ENCODE data around the gene GJA1.

The GJA1 gene

GRCh38 chr6:121436960-121437850 lies 1.8 kb downstream of the GJA1 start:
- Histone ChIP-seq H3K27ac (ENCODE audit: low read length, poor library complexity, severe bottlenecking) (peak overlapping the region; percentile 95), H3K9ac (ENCODE audit: low read length) (peak overlapping the region; percentile 100), H4K8ac (ENCODE audit: low read length) (peak overlapping the region; percentile 94), H2BK15ac (ENCODE audit: low read depth, poor library complexity, severe bottlenecking) (peak overlapping the region; percentile 86), H3K4me2 (ENCODE audit: low read length, poor library complexity, severe bottlenecking) (peak overlapping the region; percentile 83), H3K4me1 (ENCODE audit: control insufficient read depth, insufficient read depth, low read depth, low read length) (peaks cover 1% of the 10 kb centered on the region), H3K79me1 (replicated peaks; ENCODE audit: low read length, poor library complexity, severe bottlenecking) (no peaks in the 10 kb centered on the region), H2AFZ (ENCODE audit: low read depth, low read length) (no peak overlapping the region), H3K27me3 (ENCODE audit: control insufficient read depth in 1 of 2, insufficient read depth in 1 of 2, low read length in 2 of 2) (no peaks in the 10 kb centered on the region), H3K36me3 (ENCODE audit: control insufficient read depth in 1 of 2, insufficient read depth in 2 of 2, low read depth in 1 of 2, low read length in 2 of 2) (peaks cover 0 to 10% of the 10 kb centered on the region in 2 experiments), H4K91ac (ENCODE audit: low read length) (peak overlapping the region; percentile 91), H2BK12ac (ENCODE audit: low read length in 2 of 2) (peak overlapping the region; percentile 89 to 92), H3K9me3 (ENCODE audit: control insufficient read depth, low read length) (no peaks in the 10 kb centered on the region), H3K18ac (ENCODE audit: low read depth in 1 of 2, low read length in 2 of 2) (peak overlapping the region; percentile 85 to 94), H3K23ac (ENCODE audit: low read length in 2 of 2) (peak overlapping the region in 1 of 2 experiments; percentile 97), H3K4ac (ENCODE audit: low read depth in 1 of 2, low read length in 2 of 2) (peak overlapping the region; percentile 46 to 100), H2BK120ac (ENCODE audit: low read depth, low read length) (peak overlapping the region; percentile 71), H3K4me3 (ENCODE audit: insufficient read depth in 1 of 2, low read depth in 1 of 2, low read length in 2 of 2) (peak overlapping the region; percentile 80 to 96), H2BK5ac (ENCODE audit: low read depth, low read length, poor library complexity, severe bottlenecking) (peak overlapping the region; percentile 86), H3K14ac (ENCODE audit: low read length in 2 of 2) (peak overlapping the region in 1 of 2 experiments; percentile 96), H2AK5ac (ENCODE audit: low read length, severe bottlenecking) (peak overlapping the region; percentile 73)
- WGBS, result under 1% methylated on average over 34 of the region's 45 CpGs
- DNase-seq, result peak; percentile 45

DNA sequence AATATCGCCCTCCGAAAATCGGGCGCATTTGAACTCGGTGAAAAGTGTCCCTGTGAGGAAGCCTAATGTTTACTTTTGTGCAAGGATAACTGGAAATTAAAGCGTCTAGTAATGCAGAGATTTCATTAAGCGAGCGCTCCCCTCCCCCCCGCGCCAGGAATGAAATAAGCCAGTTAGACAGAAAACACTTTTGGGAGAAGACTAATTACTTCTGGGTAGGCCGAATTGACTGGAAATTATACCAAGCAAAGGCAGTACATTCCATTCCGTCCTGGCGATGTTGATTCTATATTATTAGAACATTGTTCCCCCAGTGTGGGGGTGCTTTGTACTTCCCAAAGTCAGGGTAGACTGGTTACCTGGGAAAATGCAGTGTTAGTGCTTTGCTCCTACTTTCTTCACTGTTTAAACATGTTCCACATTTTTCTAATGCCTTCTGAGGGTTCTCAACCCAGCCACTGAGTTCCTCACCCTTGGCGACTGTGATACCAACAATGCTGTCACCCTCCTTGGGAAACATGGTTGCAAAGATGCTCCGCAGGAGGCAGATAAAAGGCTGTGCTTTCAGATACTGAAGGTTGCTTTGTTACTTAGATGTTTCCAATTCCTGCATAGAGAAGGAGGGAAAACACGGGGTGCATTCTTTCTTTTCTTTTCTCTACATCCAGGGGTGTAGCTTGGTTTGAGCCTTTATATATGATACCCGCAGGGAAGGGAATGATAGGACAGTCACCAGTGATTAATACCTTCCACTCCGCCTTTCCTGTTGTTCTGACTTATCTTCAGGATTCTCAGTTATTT lies 2.6 kb downstream of the GJA1 start:
- peak overlapping the region; percentile 85 to 90 for H3K18ac ChIP-seq (ENCODE audit: low read depth in 1 of 2, low read length in 2 of 2)
- no peak overlapping the region for H4K91ac ChIP-seq (ENCODE audit: low read length)
- no peak overlapping the region for H4K8ac ChIP-seq (ENCODE audit: low read length)
- H3K27me3 ChIP-seq (ENCODE audit: control insufficient read depth in 1 of 2, insufficient read depth in 1 of 2, low read length in 2 of 2), result no peaks in the 10 kb centered on the region
- H2AK5ac ChIP-seq (ENCODE audit: low read length, severe bottlenecking), result no peak overlapping the region
- peaks cover 0 to 18% of the 10 kb centered on the region in 2 experiments for H3K36me3 ChIP-seq (ENCODE audit: control insufficient read depth in 1 of 2, insufficient read depth in 2 of 2, low read depth in 1 of 2, low read length in 2 of 2)
- under 1% methylated on average over 14 of the region's 18 CpGs for WGBS
- no peak overlapping the region for H3K23ac ChIP-seq (ENCODE audit: low read length in 2 of 2)
- peak overlapping the region; percentile 71 for H2BK120ac ChIP-seq (ENCODE audit: low read depth, low read length)
- H2BK5ac ChIP-seq (ENCODE audit: low read depth, low read length, poor library complexity, severe bottlenecking), result peak overlapping the region; percentile 86
- H3K79me1 ChIP-seq (replicated peaks; ENCODE audit: low read length, poor library complexity, severe bottlenecking), result no peaks in the 10 kb centered on the region
- H3K4ac ChIP-seq (ENCODE audit: low read depth in 1 of 2, low read length in 2 of 2), result peak overlapping the region; percentile 35 to 100
- H2BK12ac ChIP-seq (ENCODE audit: low read length in 2 of 2), result no peak overlapping the region
- peak overlapping the region; percentile 80 to 96 for H3K4me3 ChIP-seq (ENCODE audit: insufficient read depth in 1 of 2, low read depth in 1 of 2, low read length in 2 of 2)
- no peak overlapping the region for H2BK15ac ChIP-seq (ENCODE audit: low read depth, poor library complexity, severe bottlenecking)
- DNase-seq, result peak; percentile 65
- H2AFZ ChIP-seq (ENCODE audit: low read depth, low read length), result no peak overlapping the region
- peak overlapping the region; percentile 95 for H3K27ac ChIP-seq (ENCODE audit: low read length, poor library complexity, severe bottlenecking)
- H3K14ac ChIP-seq (ENCODE audit: low read length in 2 of 2), result peak overlapping the region in 1 of 2 experiments; percentile 93
- H3K9me3 ChIP-seq (ENCODE audit: control insufficient read depth, low read length), result no peaks in the 10 kb centered on the region
- peak overlapping the region; percentile 83 for H3K4me2 ChIP-seq (ENCODE audit: low read length, poor library complexity, severe bottlenecking)
- peaks cover 5% of the 10 kb centered on the region for H3K4me1 ChIP-seq (ENCODE audit: control insufficient read depth, insufficient read depth, low read depth, low read length)
- H3K9ac ChIP-seq (ENCODE audit: low read length), result peak overlapping the region; percentile 100

- no peak overlapping the region for H3K4ac ChIP-seq (ENCODE audit: low read depth in 1 of 2, low read length in 2 of 2)
- no peak overlapping the region for H2AFZ ChIP-seq (ENCODE audit: low read depth, low read length)
- no peak overlapping the region for H2BK15ac ChIP-seq (ENCODE audit: low read depth, poor library complexity, severe bottlenecking)
- no peak overlapping the region for H2BK12ac ChIP-seq (ENCODE audit: low read length in 2 of 2)
- no peak overlapping the region for H2BK120ac ChIP-seq (ENCODE audit: low read depth, low read length)
- no peak overlapping the region for H2BK5ac ChIP-seq (ENCODE audit: low read depth, low read length, poor library complexity, severe bottlenecking)
- H4K91ac ChIP-seq (ENCODE audit: low read length), result no peak overlapping the region
- H3K14ac ChIP-seq (ENCODE audit: low read length in 2 of 2), result no peak overlapping the region
- peak overlapping the region; percentile 100 for H3K9ac ChIP-seq (ENCODE audit: low read length)
- no peak for DNase-seq
- H3K27ac ChIP-seq (ENCODE audit: low read length, poor library complexity, severe bottlenecking), result no peak overlapping the region
- H3K18ac ChIP-seq (ENCODE audit: low read depth in 1 of 2, low read length in 2 of 2), result no peak overlapping the region
- 27% methylated on average over 2 of the region's 3 CpGs for WGBS
- H3K9me3 ChIP-seq (ENCODE audit: control insufficient read depth, low read length), result no peaks in the 10 kb centered on the region
- peaks cover 5% of the 10 kb centered on the region for H3K4me1 ChIP-seq (ENCODE audit: control insufficient read depth, insufficient read depth, low read depth, low read length)
- H3K4me3 ChIP-seq (ENCODE audit: insufficient read depth in 1 of 2, low read depth in 1 of 2, low read length in 2 of 2), result peak overlapping the region in 1 of 2 experiments; percentile 96
- H3K23ac ChIP-seq (ENCODE audit: low read length in 2 of 2), result no peak overlapping the region
- no peak overlapping the region for H2AK5ac ChIP-seq (ENCODE audit: low read length, severe bottlenecking)
- H3K4me2 ChIP-seq (ENCODE audit: low read length, poor library complexity, severe bottlenecking), result no peak overlapping the region
- H3K27me3 ChIP-seq (ENCODE audit: control insufficient read depth in 1 of 2, insufficient read depth in 1 of 2, low read length in 2 of 2), result no peaks in the 10 kb centered on the region
- no peak overlapping the region for H4K8ac ChIP-seq (ENCODE audit: low read length)
- no peaks in the 10 kb centered on the region for H3K79me1 ChIP-seq (replicated peaks; ENCODE audit: low read length, poor library complexity, severe bottlenecking)
- H3K36me3 ChIP-seq (ENCODE audit: control insufficient read depth in 1 of 2, insufficient read depth in 2 of 2, low read depth in 1 of 2, low read length in 2 of 2), result peaks cover 0 to 25% of the 10 kb centered on the region in 2 experiments
Observed at GRCh38 chr6:121438869-121439268, 3.4 kb downstream of the GJA1 start.

DNA sequence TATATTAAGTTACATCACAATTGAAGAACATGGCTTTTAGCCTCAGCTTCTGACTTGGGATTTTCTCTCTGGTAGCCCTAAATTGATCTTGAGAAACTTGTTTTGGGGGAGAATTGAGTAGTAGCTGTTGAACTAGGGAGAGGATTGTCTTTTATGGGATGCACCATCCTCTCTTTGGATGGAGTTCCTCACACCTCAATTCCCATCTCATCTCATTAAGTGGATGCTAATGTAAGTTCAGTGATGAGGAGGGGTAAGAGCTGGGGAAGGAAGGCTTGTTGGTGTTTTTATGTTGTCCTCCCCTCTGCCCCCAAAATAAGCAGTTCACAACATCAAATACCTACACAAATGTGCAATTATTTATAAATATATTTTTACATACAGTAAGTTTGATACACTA lies 4.0 kb downstream of the GJA1 start:
- no peaks in the 10 kb centered on the region for H3K79me1 ChIP-seq (replicated peaks; ENCODE audit: low read length, poor library complexity, severe bottlenecking)
- H3K4me1 ChIP-seq (ENCODE audit: control insufficient read depth, insufficient read depth, low read depth, low read length), result peaks cover 6% of the 10 kb centered on the region
- H3K4me2 ChIP-seq (ENCODE audit: low read length, poor library complexity, severe bottlenecking), result no peak overlapping the region
- peak overlapping the region in 1 of 2 experiments; percentile 96 for H3K4me3 ChIP-seq (ENCODE audit: insufficient read depth in 1 of 2, low read depth in 1 of 2, low read length in 2 of 2)
- H3K27ac ChIP-seq (ENCODE audit: low read length, poor library complexity, severe bottlenecking), result no peak overlapping the region
- H3K4ac ChIP-seq (ENCODE audit: low read depth in 1 of 2, low read length in 2 of 2), result no peak overlapping the region
- no peak overlapping the region for H4K91ac ChIP-seq (ENCODE audit: low read length)
- no peak overlapping the region for H2BK15ac ChIP-seq (ENCODE audit: low read depth, poor library complexity, severe bottlenecking)
- H2AFZ ChIP-seq (ENCODE audit: low read depth, low read length), result no peak overlapping the region
- H3K27me3 ChIP-seq (ENCODE audit: control insufficient read depth in 1 of 2, insufficient read depth in 1 of 2, low read length in 2 of 2), result no peaks in the 10 kb centered on the region
- H4K8ac ChIP-seq (ENCODE audit: low read length), result no peak overlapping the region
- peak overlapping the region; percentile 100 for H3K9ac ChIP-seq (ENCODE audit: low read length)
- no peak overlapping the region for H3K23ac ChIP-seq (ENCODE audit: low read length in 2 of 2)
- no peak overlapping the region for H2BK12ac ChIP-seq (ENCODE audit: low read length in 2 of 2)
- H3K36me3 ChIP-seq (ENCODE audit: control insufficient read depth in 1 of 2, insufficient read depth in 2 of 2, low read depth in 1 of 2, low read length in 2 of 2), result peaks cover 0 to 31% of the 10 kb centered on the region in 2 experiments
- no peak overlapping the region for H2AK5ac ChIP-seq (ENCODE audit: low read length, severe bottlenecking)
- no peak overlapping the region for H3K14ac ChIP-seq (ENCODE audit: low read length in 2 of 2)
- no peak overlapping the region for H2BK5ac ChIP-seq (ENCODE audit: low read depth, low read length, poor library complexity, severe bottlenecking)
- no peak overlapping the region for H2BK120ac ChIP-seq (ENCODE audit: low read depth, low read length)
- peak overlapping the region in 1 of 2 experiments; percentile 7 for H3K18ac ChIP-seq (ENCODE audit: low read depth in 1 of 2, low read length in 2 of 2)
- no peaks in the 10 kb centered on the region for H3K9me3 ChIP-seq (ENCODE audit: control insufficient read depth, low read length)
- peak; percentile 32 for DNase-seq

Data from mesenchymal stem cell (in vitro differentiated cells and primary cell).